HEK293 (cell line): Measurements from ENCODE around the gene ENDOU.

ENCODE experiments used
- BCL11B ChIP-seq: fragments of 450-650 bp; formaldehyde crosslinking; IDR thresholded peaks from 2 replicates; pipeline ENCODE4 v1.5.1; 2016; ENCODE audit warnings: low read depth, missing biosample characterization, missing genetic modification characterization
- EGR2 ChIP-seq: fragments of 450-650 bp; formaldehyde crosslinking; IDR thresholded peaks from 2 replicates; pipeline ENCODE4 v1.5.1; 2016; ENCODE audit warnings: low read depth, missing biosample characterization, missing genetic modification characterization
- GLIS2 ChIP-seq: fragments of 450-650 bp; formaldehyde crosslinking; IDR thresholded peaks from 2 replicates; pipeline ENCODE4 v1.5.1; 2016; ENCODE audit warnings: missing biosample characterization, missing genetic modification characterization
- SP3 ChIP-seq: fragments of 450-650 bp; formaldehyde crosslinking; IDR thresholded peaks from 2 replicates; pipeline ENCODE4 v1.5.1; 2016; ENCODE audit warnings: missing biosample characterization, missing genetic modification characterization
- ZBTB7A ChIP-seq: fragments of 450-650 bp; formaldehyde crosslinking; IDR thresholded peaks from 2 replicates; pipeline ENCODE4 v1.5.1; 2016; ENCODE audit warnings: low read depth, missing biosample characterization, missing genetic modification characterization
- ZFHX2 ChIP-seq: fragments of 450-650 bp; formaldehyde crosslinking; conservative IDR thresholded peaks from 2 replicates; pipeline ENCODE4 v1.5.1; 2016; ENCODE audit warnings: missing biosample characterization, missing genetic modification characterization
- ZIC2 ChIP-seq: fragments of 450-650 bp; formaldehyde crosslinking; IDR thresholded peaks from 2 replicates; pipeline ENCODE4 v1.5.1; 2016; ENCODE audit warnings: missing biosample characterization, missing genetic modification characterization
- ZNF132 ChIP-seq: fragments of 450-650 bp; formaldehyde crosslinking; IDR thresholded peaks from 2 replicates; pipeline ENCODE4 v1.5.1; 2017; ENCODE audit warnings: missing biosample characterization, missing genetic modification characterization, borderline replicate concordance
- ZNF514 ChIP-seq: fragments of 450-650 bp; formaldehyde crosslinking; IDR thresholded peaks from 2 replicates; pipeline ENCODE4 v1.5.1; 2016; ENCODE audit warnings: missing biosample characterization, missing genetic modification characterization
- ZNF660 ChIP-seq: fragments of 450-650 bp; IDR thresholded peaks from 2 replicates; pipeline ENCODE4 v1.5.1; 2018; ENCODE audit warnings: missing biosample characterization, mild to moderate bottlenecking, missing genetic modification characterization
- ZNF777 ChIP-seq: fragments of 450-650 bp; formaldehyde crosslinking; IDR thresholded peaks from 2 replicates; pipeline ENCODE4 v1.5.1; 2017; ENCODE audit warnings: missing biosample characterization, missing genetic modification characterization, borderline replicate concordance
- ZNF785 ChIP-seq: fragments of 450-650 bp; formaldehyde crosslinking; IDR thresholded peaks from 2 replicates; pipeline ENCODE4 v1.5.1; 2016; ENCODE audit warnings: missing biosample characterization, missing genetic modification characterization
- TF ChIP-seq, protein P1 (sequence below): fragments of 450-650 bp; formaldehyde crosslinking; IDR thresholded peaks from 2 replicates; pipeline ENCODE4 v1.5.1; 2016; ENCODE audit warnings: missing biosample characterization, missing genetic modification characterization, borderline replicate concordance
- TF ChIP-seq, protein P2 (sequence below): fragments of 450-650 bp; formaldehyde crosslinking; IDR thresholded peaks from 2 replicates; pipeline ENCODE4 v1.5.1; 2016; ENCODE audit warnings: missing biosample characterization, missing genetic modification characterization
- TF ChIP-seq, protein P3 (sequence below): fragments of 450-650 bp; formaldehyde crosslinking; IDR thresholded peaks from 2 replicates; pipeline ENCODE4 v1.5.0; 2017; ENCODE audit warnings: missing biosample characterization, missing genetic modification characterization, borderline replicate concordance
- TF ChIP-seq, protein P4 (sequence below): fragments of 450-650 bp; formaldehyde crosslinking; IDR thresholded peaks from 2 replicates; pipeline ENCODE4 v1.5.1; 2016; ENCODE audit warnings: missing biosample characterization, missing genetic modification characterization
- TF ChIP-seq, protein P5 (sequence below): fragments of 450-650 bp; formaldehyde crosslinking; IDR thresholded peaks from 2 replicates; pipeline ENCODE4 v1.5.1; 2016; ENCODE audit warnings: missing biosample characterization, missing genetic modification characterization
- TF ChIP-seq, protein P6 (sequence below): fragments of 450-650 bp; formaldehyde crosslinking; IDR thresholded peaks from 2 replicates; pipeline ENCODE4 v1.5.1; 2016; ENCODE audit warnings: missing biosample characterization, missing genetic modification characterization, borderline replicate concordance
- TF ChIP-seq, protein P7 (sequence below): fragments of 450-650 bp; formaldehyde crosslinking; IDR thresholded peaks from 2 replicates; pipeline ENCODE4 v1.5.1; 2017; ENCODE audit warnings: missing biosample characterization, missing genetic modification characterization

ENDOU gene

DNA sequence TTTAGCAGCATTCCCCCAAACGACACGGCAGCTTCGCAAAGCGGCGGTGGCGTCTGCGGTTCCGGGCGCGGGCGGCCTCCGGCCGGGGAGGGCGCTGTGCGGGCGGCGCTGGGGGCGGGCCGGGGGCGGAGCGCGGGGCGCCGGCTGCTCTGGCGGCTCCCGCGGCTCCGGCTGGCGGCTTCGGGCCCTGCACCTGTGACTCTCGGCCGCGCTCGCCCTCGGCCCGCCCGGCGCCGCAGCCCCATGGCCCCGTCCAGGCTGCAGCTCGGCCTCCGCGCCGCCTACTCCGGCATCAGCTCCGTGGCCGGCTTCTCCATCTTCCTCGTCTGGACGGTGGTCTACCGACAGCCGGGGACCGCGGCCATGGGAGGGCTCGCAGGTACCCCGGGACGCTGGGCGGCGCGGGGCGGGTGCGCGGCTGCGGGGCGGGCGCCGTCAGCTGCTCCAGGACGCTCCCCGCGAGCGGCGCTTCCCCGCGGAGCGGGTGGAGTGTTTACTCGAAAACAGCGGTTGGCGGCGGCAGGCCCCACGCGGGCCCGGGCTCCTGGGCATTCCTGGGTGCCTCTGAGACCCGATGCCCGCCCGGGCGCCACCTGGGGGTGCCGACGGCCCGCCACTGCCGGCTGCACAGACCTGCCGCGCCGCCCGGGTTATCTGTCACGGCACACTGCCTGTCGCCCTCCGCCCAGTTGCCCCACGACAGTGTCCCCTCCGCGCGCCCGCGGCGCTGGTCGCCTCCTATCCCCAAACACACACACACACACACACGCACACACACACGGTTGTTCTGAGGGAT, 48.0 kb upstream of the ENDOU start, which contains the start of gene SLC48A1 (continued):
- TF ChIP-seq, protein P1, sequence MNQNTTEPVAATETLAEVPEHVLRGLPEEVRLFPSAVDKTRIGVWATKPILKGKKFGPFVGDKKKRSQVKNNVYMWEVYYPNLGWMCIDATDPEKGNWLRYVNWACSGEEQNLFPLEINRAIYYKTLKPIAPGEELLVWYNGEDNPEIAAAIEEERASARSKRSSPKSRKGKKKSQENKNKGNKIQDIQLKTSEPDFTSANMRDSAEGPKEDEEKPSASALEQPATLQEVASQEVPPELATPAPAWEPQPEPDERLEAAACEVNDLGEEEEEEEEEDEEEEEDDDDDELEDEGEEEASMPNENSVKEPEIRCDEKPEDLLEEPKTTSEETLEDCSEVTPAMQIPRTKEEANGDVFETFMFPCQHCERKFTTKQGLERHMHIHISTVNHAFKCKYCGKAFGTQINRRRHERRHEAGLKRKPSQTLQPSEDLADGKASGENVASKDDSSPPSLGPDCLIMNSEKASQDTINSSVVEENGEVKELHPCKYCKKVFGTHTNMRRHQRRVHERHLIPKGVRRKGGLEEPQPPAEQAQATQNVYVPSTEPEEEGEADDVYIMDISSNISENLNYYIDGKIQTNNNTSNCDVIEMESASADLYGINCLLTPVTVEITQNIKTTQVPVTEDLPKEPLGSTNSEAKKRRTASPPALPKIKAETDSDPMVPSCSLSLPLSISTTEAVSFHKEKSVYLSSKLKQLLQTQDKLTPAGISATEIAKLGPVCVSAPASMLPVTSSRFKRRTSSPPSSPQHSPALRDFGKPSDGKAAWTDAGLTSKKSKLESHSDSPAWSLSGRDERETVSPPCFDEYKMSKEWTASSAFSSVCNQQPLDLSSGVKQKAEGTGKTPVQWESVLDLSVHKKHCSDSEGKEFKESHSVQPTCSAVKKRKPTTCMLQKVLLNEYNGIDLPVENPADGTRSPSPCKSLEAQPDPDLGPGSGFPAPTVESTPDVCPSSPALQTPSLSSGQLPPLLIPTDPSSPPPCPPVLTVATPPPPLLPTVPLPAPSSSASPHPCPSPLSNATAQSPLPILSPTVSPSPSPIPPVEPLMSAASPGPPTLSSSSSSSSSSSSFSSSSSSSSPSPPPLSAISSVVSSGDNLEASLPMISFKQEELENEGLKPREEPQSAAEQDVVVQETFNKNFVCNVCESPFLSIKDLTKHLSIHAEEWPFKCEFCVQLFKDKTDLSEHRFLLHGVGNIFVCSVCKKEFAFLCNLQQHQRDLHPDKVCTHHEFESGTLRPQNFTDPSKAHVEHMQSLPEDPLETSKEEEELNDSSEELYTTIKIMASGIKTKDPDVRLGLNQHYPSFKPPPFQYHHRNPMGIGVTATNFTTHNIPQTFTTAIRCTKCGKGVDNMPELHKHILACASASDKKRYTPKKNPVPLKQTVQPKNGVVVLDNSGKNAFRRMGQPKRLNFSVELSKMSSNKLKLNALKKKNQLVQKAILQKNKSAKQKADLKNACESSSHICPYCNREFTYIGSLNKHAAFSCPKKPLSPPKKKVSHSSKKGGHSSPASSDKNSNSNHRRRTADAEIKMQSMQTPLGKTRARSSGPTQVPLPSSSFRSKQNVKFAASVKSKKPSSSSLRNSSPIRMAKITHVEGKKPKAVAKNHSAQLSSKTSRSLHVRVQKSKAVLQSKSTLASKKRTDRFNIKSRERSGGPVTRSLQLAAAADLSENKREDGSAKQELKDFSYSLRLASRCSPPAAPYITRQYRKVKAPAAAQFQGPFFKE (tag by site-specific recombination): no peak
- TF ChIP-seq ZNF785 (tag by site-specific recombination): no peak
- TF ChIP-seq, protein P2, sequence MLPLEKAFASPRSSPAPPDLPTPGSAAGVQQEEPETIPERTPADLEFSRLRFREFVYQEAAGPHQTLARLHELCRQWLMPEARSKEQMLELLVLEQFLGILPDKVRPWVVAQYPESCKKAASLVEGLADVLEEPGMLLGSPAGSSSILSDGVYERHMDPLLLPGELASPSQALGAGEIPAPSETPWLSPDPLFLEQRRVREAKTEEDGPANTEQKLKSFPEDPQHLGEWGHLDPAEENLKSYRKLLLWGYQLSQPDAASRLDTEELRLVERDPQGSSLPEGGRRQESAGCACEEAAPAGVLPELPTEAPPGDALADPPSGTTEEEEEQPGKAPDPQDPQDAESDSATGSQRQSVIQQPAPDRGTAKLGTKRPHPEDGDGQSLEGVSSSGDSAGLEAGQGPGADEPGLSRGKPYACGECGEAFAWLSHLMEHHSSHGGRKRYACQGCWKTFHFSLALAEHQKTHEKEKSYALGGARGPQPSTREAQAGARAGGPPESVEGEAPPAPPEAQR (tag by site-specific recombination): no peak
- TF ChIP-seq, protein P3, sequence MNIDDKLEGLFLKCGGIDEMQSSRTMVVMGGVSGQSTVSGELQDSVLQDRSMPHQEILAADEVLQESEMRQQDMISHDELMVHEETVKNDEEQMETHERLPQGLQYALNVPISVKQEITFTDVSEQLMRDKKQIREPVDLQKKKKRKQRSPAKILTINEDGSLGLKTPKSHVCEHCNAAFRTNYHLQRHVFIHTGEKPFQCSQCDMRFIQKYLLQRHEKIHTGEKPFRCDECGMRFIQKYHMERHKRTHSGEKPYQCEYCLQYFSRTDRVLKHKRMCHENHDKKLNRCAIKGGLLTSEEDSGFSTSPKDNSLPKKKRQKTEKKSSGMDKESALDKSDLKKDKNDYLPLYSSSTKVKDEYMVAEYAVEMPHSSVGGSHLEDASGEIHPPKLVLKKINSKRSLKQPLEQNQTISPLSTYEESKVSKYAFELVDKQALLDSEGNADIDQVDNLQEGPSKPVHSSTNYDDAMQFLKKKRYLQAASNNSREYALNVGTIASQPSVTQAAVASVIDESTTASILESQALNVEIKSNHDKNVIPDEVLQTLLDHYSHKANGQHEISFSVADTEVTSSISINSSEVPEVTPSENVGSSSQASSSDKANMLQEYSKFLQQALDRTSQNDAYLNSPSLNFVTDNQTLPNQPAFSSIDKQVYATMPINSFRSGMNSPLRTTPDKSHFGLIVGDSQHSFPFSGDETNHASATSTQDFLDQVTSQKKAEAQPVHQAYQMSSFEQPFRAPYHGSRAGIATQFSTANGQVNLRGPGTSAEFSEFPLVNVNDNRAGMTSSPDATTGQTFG (tag by site-specific recombination): no peak
- TF ChIP-seq GLIS2 (tag by site-specific recombination): peak; percentile 98
- TF ChIP-seq, protein P4, sequence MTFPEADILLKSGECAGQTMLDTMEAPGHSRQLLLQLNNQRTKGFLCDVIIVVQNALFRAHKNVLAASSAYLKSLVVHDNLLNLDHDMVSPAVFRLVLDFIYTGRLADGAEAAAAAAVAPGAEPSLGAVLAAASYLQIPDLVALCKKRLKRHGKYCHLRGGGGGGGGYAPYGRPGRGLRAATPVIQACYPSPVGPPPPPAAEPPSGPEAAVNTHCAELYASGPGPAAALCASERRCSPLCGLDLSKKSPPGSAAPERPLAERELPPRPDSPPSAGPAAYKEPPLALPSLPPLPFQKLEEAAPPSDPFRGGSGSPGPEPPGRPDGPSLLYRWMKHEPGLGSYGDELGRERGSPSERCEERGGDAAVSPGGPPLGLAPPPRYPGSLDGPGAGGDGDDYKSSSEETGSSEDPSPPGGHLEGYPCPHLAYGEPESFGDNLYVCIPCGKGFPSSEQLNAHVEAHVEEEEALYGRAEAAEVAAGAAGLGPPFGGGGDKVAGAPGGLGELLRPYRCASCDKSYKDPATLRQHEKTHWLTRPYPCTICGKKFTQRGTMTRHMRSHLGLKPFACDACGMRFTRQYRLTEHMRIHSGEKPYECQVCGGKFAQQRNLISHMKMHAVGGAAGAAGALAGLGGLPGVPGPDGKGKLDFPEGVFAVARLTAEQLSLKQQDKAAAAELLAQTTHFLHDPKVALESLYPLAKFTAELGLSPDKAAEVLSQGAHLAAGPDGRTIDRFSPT: peak; percentile 86
- no peak for TF ChIP-seq ZNF514
- TF ChIP-seq, protein P5, sequence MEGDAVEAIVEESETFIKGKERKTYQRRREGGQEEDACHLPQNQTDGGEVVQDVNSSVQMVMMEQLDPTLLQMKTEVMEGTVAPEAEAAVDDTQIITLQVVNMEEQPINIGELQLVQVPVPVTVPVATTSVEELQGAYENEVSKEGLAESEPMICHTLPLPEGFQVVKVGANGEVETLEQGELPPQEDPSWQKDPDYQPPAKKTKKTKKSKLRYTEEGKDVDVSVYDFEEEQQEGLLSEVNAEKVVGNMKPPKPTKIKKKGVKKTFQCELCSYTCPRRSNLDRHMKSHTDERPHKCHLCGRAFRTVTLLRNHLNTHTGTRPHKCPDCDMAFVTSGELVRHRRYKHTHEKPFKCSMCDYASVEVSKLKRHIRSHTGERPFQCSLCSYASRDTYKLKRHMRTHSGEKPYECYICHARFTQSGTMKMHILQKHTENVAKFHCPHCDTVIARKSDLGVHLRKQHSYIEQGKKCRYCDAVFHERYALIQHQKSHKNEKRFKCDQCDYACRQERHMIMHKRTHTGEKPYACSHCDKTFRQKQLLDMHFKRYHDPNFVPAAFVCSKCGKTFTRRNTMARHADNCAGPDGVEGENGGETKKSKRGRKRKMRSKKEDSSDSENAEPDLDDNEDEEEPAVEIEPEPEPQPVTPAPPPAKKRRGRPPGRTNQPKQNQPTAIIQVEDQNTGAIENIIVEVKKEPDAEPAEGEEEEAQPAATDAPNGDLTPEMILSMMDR: peak; percentile 74
- TF ChIP-seq ZNF660 (tag by site-specific recombination): 0 out of 2 replicates have a peak, but pooled peaks have one; percentile 58
- TF ChIP-seq EGR2: 0 out of 2 replicates have a peak, but pooled peaks have one; percentile 9
- TF ChIP-seq ZNF132: no peak
- TF ChIP-seq SP3 (tag by site-specific recombination): no peak
- peak; percentile 21; the same call in 1 of the 2 replicates for TF ChIP-seq BCL11B
- TF ChIP-seq ZFHX2 (tag by site-specific recombination): peak; percentile 44
- no peak for TF ChIP-seq ZNF777 (tag by site-specific recombination)
- TF ChIP-seq, protein P6, sequence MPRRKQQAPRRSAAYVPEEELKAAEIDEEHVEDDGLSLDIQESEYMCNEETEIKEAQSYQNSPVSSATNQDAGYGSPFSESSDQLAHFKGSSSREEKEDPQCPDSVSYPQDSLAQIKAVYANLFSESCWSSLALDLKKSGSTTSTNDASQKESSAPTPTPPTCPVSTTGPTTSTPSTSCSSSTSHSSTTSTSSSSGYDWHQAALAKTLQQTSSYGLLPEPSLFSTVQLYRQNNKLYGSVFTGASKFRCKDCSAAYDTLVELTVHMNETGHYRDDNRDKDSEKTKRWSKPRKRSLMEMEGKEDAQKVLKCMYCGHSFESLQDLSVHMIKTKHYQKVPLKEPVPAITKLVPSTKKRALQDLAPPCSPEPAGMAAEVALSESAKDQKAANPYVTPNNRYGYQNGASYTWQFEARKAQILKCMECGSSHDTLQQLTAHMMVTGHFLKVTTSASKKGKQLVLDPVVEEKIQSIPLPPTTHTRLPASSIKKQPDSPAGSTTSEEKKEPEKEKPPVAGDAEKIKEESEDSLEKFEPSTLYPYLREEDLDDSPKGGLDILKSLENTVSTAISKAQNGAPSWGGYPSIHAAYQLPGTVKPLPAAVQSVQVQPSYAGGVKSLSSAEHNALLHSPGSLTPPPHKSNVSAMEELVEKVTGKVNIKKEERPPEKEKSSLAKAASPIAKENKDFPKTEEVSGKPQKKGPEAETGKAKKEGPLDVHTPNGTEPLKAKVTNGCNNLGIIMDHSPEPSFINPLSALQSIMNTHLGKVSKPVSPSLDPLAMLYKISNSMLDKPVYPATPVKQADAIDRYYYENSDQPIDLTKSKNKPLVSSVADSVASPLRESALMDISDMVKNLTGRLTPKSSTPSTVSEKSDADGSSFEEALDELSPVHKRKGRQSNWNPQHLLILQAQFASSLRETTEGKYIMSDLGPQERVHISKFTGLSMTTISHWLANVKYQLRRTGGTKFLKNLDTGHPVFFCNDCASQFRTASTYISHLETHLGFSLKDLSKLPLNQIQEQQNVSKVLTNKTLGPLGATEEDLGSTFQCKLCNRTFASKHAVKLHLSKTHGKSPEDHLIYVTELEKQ: no peak
- TF ChIP-seq ZIC2 (tag by site-specific recombination): peak; percentile 95
- TF ChIP-seq ZBTB7A (tag by site-specific recombination): no peak
- TF ChIP-seq, protein P7, sequence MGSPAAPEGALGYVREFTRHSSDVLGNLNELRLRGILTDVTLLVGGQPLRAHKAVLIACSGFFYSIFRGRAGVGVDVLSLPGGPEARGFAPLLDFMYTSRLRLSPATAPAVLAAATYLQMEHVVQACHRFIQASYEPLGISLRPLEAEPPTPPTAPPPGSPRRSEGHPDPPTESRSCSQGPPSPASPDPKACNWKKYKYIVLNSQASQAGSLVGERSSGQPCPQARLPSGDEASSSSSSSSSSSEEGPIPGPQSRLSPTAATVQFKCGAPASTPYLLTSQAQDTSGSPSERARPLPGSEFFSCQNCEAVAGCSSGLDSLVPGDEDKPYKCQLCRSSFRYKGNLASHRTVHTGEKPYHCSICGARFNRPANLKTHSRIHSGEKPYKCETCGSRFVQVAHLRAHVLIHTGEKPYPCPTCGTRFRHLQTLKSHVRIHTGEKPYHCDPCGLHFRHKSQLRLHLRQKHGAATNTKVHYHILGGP (tag by site-specific recombination): no peak
